Transverse colon (tissue), 3 donors: ENCODE data around the gene SAMD14.

ENCODE experiments used
- CTCF ChIP-seq, 5 experiments: fragments of 200-600 bp in 3 of 5; fragments of 450-650 bp in 2 of 5; sonication (generic) in 3 of 5; IDR thresholded peaks; 1 replicate in 2 of 5; 2 replicates in 3 of 5; pipeline ENCODE4 v1.5.1; 2016 to 2017; ENCODE audit warnings: antibody characterized with exemption in 5 of 5, inconsistent platforms in 3 of 5, mild to moderate bottlenecking in 2 of 5, moderate library complexity in 1 of 5
- EP300 ChIP-seq: sonication (generic); formaldehyde crosslinking; IDR thresholded peaks from one replicate; pipeline ENCODE4 v1.6.1; 2017; ENCODE audit warnings: antibody characterized with exemption, low read depth

- no peak for TF ChIP-seq CTCF (IDR thresholded peaks at IDR 0.05)
- no peak for TF ChIP-seq EP300
Measured at GRCh38 chr17:50097455-50097854, 32.5 kb downstream of the SAMD14 start.
